K562 (cell line): ENCODE results near the gene MEF2C. TPM values are rescaled to one million over a fixed set of nuclear protein-coding genes. Genes with fewer than 3 reads are reported as not detected.

ENCODE experiments used
- ATAC-seq: fragments of 200-7000 bp; cut with Tn5 transposase; 3 replicates; pipeline ENCODE4 v1.9.1; 2020; ENCODE audit warnings: moderate library complexity
- BruUV-seq: library from RNA; stranded (reverse); fragments of 400-500 nt; replicated peaks from 2 replicates; lab custom pipeline; 2021; lab: Mats Ljungman, UMichigan
- CTCF ChIA-PET: fragments of 300-600 bp; formaldehyde crosslinking; extraction: SDS; loops from one replicate; lab custom pipeline; 2021; ENCODE audit warnings: low intra/inter-chr PET ratio; lab: Yijun Ruan, JAX
- POLR2A ChIA-PET: fragments of 300-600, 350-650 bp; sonication (Branson Sonifier 250); formaldehyde crosslinking; extraction: SDS; loops from one replicate; lab custom pipeline; 2021; ENCODE audit warnings: antibody characterized with exemption, inconsistent platforms; lab: Yijun Ruan, JAX
- DNase-seq, 4 experiments: peaks; one replicate each; pipeline versions ENCODE4 v3.0.0 to v3.0.0-alpha.2; 2011 to 2018; ENCODE audit warnings: low spot score in 3 of 4, mixed read lengths in 3 of 4; ENCODE audit errors: extremely low read depth in 1 of 4
- FAIRE-seq: peaks from 2 replicates; lab custom pipeline; 2011; peaks lifted over from hg19 to GRCh38; lab: Jason Lieb, UNC
- H2AFZ ChIP-seq: 2 replicates; pipeline ENCODE4 v1.6.0; 2011; ENCODE audit warnings: low read depth, low read length, control low read depth, inconsistent platforms
- H3K27ac ChIP-seq: fragments of 200-600 bp; 3 replicates; pipeline ENCODE4 v1.8.0; 2011; ENCODE audit warnings: low read depth, mild to moderate bottlenecking, control low read depth, inconsistent platforms, low read length, moderate library complexity, mixed read lengths; ENCODE audit errors: extremely low read depth
- H3K27me3 ChIP-seq, 2 experiments: fragments of 300-600 bp in 1 of 2; 2 replicates in 1 of 2; 3 replicates in 1 of 2; pipeline versions ENCODE4 v1.6.0 to v1.8.0; 2011; ENCODE audit warnings: inconsistent platforms in 2 of 2, low read length in 2 of 2, mild to moderate bottlenecking in 1 of 2, mixed read lengths in 1 of 2, moderate library complexity in 1 of 2; ENCODE audit not compliant: control insufficient read depth in 2 of 2, insufficient read depth in 2 of 2
- H3K36me3 ChIP-seq: fragments of 300-600 bp; 3 replicates; pipeline ENCODE4 v1.8.0; 2011; ENCODE audit warnings: mild to moderate bottlenecking, low read length, inconsistent platforms; ENCODE audit not compliant: control insufficient read depth, insufficient read depth
- H3K4me1 ChIP-seq, 2 experiments: fragments of 200-600 bp in 1 of 2; replicated peaks in 1 of 2; 2 replicates in 1 of 2; 3 replicates in 1 of 2; pipeline versions ENCODE4 v1.5.1 to v1.8.0; 2011; ENCODE audit warnings: inconsistent platforms in 2 of 2, low read length in 2 of 2, mild to moderate bottlenecking in 1 of 2, mixed read lengths in 1 of 2, moderate library complexity in 1 of 2; ENCODE audit not compliant: control insufficient read depth in 2 of 2, insufficient read depth in 2 of 2
- H3K4me2 ChIP-seq: 2 replicates; pipeline ENCODE4 v1.6.1; 2011; ENCODE audit warnings: low read length, control low read depth, inconsistent platforms, mixed read lengths; ENCODE audit not compliant: insufficient read depth
- H3K4me3 ChIP-seq: fragments of 200-600 bp; sonication (generic), shearing (Covaris generic); 2 replicates; pipeline ENCODE4 v1.5.1; 2016; ENCODE audit warnings: control low read depth, inconsistent platforms
- H3K79me2 ChIP-seq: fragments of 200-600 bp; 3 replicates; pipeline ENCODE4 v1.8.0; 2011; ENCODE audit warnings: low read length, inconsistent platforms; ENCODE audit not compliant: control insufficient read depth, insufficient read depth
- H3K9ac ChIP-seq, 2 experiments: 2 replicates each; pipeline versions ENCODE4 v1.6.0 to v1.6.1; 2011; ENCODE audit warnings: low read depth in 2 of 2, low read length in 2 of 2, control low read depth in 1 of 2, inconsistent platforms in 1 of 2, mild to moderate bottlenecking in 1 of 2, mixed read lengths in 1 of 2; ENCODE audit not compliant: insufficient read depth in 1 of 2
- H3K9me1 ChIP-seq: one replicate; pipeline ENCODE4 v1.6.0; 2011; ENCODE audit warnings: inconsistent platforms, mild to moderate bottlenecking, low read length, moderate library complexity; ENCODE audit not compliant: control insufficient read depth, insufficient read depth
- H3K9me3 ChIP-seq: replicated peaks from 2 replicates; pipeline ENCODE4 v1.5.1; 2011; ENCODE audit warnings: low read depth, low read length, inconsistent platforms; ENCODE audit not compliant: control insufficient read depth, insufficient read depth
- H4K20me1 ChIP-seq: replicated peaks from 2 replicates; pipeline ENCODE4 v1.6.1; 2011; ENCODE audit warnings: low read length, inconsistent platforms, mixed read lengths; ENCODE audit not compliant: control insufficient read depth, insufficient read depth
- FOXK1 ChIP-seq: sonication (generic); formaldehyde crosslinking; IDR thresholded peaks from 2 replicates; pipeline ENCODE4 v1.8.0; 2022; ENCODE audit warnings: missing genetic modification reagents, mild to moderate bottlenecking, borderline replicate concordance
- GTF2F1 ChIP-seq: IDR thresholded peaks from 2 replicates; pipeline ENCODE4 v1.6.1; 2011; ENCODE audit warnings: low read depth, low read length, improper control_type of control experiment
- MCM5 ChIP-seq: fragments of 450-650 bp; IDR thresholded peaks from 2 replicates; pipeline ENCODE4 v1.6.1; 2016; ENCODE audit warnings: low read depth
- RBM15 ChIP-seq: fragments of 200-400 bp; formaldehyde crosslinking; IDR thresholded peaks from 2 replicates; pipeline ENCODE4 v1.6.1; 2018; ENCODE audit warnings: mild to moderate bottlenecking, low read length, moderate library complexity; ENCODE audit not compliant: insufficient read depth
- SMARCA4 ChIP-seq: fragments of 450-650 bp; IDR thresholded peaks from 2 replicates; pipeline ENCODE4 v1.6.1; 2016
- SMARCA5 ChIP-seq: fragments of 450-650 bp; IDR thresholded peaks from 2 replicates; pipeline ENCODE4 v1.6.1; 2016
- SRSF3 ChIP-seq: fragments of 200-400 bp; formaldehyde crosslinking; IDR thresholded peaks from 2 replicates; pipeline ENCODE4 v1.6.1; 2016; ENCODE audit warnings: mild to moderate bottlenecking, low read length, moderate library complexity; ENCODE audit not compliant: insufficient read depth
- ZNF124 ChIP-seq: sonication (generic); formaldehyde crosslinking; IDR thresholded peaks from 2 replicates; pipeline ENCODE4 v1.8.1; 2022; ENCODE audit warnings: missing genetic modification reagents
- ZNF740 ChIP-seq, 3 experiments: fragments of 200-800 bp in 1 of 3; sonication (Bioruptor generic) in 1 of 3; sonication (generic) in 1 of 3; formaldehyde crosslinking in 1 of 3; IDR thresholded peaks; 2 replicates each; pipeline versions ENCODE4 v1.6.1 to v1.8.0; 2016 to 2022; ENCODE audit warnings: mild to moderate bottlenecking in 2 of 3, missing compliant biosample characterization in 2 of 3, missing genetic modification characterization in 2 of 3, missing genetic modification reagents in 1 of 3
- WGBS: fragments of 100-300 bp; shearing (Covaris generic); methylation state at CpG from one replicate; pipeline ENCODE4 v1.1.6; 2016; ENCODE audit warnings: low coverage, mixed read lengths; ENCODE audit not compliant: insufficient coverage; ENCODE audit errors: missing lambda C conversion rate; 5-methylcytosine and 5-hydroxymethylcytosine counted together
- in situ Hi-C: fragments of 300-500 bp; cut with MboI; formaldehyde crosslinking; loops from 4 replicates; pipeline ENCODE4 v1.15.0; 2018; ENCODE audit warnings: inconsistent platforms, mixed read lengths
- intact Hi-C: fragments of 100-400 bp; cut with micrococcal nuclease; formaldehyde crosslinking; loops from 2 replicates; pipeline ENCODE4 v1.14.2; 2022
- polyA plus RNA-seq, 8 experiments: library from polyadenylated mRNA; depleted of rRNA in 4 of 8; stranded (reverse) in 5 of 8; unstranded in 3 of 8; fragments of >200 nt; fragmentation: Nextera tagmentation in 2 of 8; fragmentation: Illumina TruSeq in 1 of 8; extraction: Ambion mirVana in 2 of 8; extraction: Trizol in 1 of 8; gene quantifications; 2 replicates each; pipeline versions ENCODE4 v1.2.1 to v1.2.3, GENCODE V29; 2011 to 2014; ENCODE audit warnings: inconsistent platforms in 1 of 8, missing spikeins in 1 of 8
- total RNA-seq, 7 experiments: library from RNA; depleted of rRNA in 6 of 7; stranded (reverse); fragments of >200 nt in 6 of 7; fragmentation: Illumina TruSeq in 2 of 7; extraction: Trizol in 2 of 7; gene quantifications; 2 replicates each; pipeline versions ENCODE4 v1.2.1 to v1.2.3, GENCODE V29; 2011 to 2021; ENCODE audit warnings: low replicate concordance in 1 of 7

The MEF2C gene
- total and polyA plus RNA-seq, 9 of the 15 experiments (the other 6 are each of a cell fraction or from before 2014, with no cell fraction given), result 25.1 to 67.8 (median 58.3) TPM

DNA sequence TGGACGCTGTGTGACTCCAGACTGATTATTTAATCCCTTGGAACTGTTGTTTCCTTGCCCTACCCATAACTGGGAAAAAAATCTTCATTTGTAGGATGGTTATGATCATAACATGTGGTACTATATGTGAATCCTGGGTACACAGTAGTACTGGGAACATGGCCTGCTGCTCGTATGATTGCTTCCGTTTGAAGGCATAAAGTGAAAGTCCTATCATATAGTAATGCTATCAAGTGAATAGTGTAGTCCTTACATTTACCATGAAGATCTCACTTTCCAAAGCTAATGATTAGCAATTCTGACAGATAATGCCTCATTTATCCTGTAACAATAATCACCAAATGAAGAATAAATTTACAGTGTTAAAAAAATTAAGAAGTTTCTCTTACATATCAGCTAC lies 53.2 kb downstream of the MEF2C start:
- TF ChIP-seq SRSF3 (no peak), ZNF740 (CRISPR knock-in tag; IDR thresholded peaks at IDR 0.05) (no peak), ZNF740 (tag; IDR thresholded peaks at IDR 0.05) (no peak), SMARCA5 (no peak), RBM15 (no peak), FOXK1 (CRISPR knock-in tag) (no peak), MCM5 (no peak), SMARCA4 (no peak), ZNF124 (no peak), GTF2F1 (no peak)
- DNase-seq (no peak), ATAC-seq (peak; percentile 22; the same call in 1 of the 3 replicates), FAIRE-seq (no peak)
- ChIA-PET CTCF (no interaction called here), POLR2A (interaction anchor here (0.8 to 3.1 kb wide), 2 partner anchors 10 to 55 kb away, joined by 3 to 18 read pairs; no protein-coding TSS in a partner anchor)
- WGBS, result 43% methylated on average over 3 of the region's 3 CpGs
- H3K27me3 ChIP-seq, result no peaks in the 10 kb centered on the region
- H3K27ac ChIP-seq, result peak overlapping the region; percentile 52; the same call in 2 of the 3 replicates
- intact Hi-C loops, result loop anchor here (5.0 to 10.0 kb wide), 3 partner anchors 53 to 298 kb away; partner anchors contain the start of gene MEF2C
- in situ Hi-C loops, result no loop called here
- H3K36me3 ChIP-seq, result peaks cover 4% of the 10 kb centered on the region; the same call in 2 of the 3 replicates
- peak overlapping the region in 1 of 2 experiments; percentile 28; a peak in 1 of 4 replicates for H3K9ac ChIP-seq
- no peaks in the 10 kb centered on the region for H3K9me3 ChIP-seq
- H4K20me1 ChIP-seq, result no peaks in the 10 kb centered on the region
- BruUV-seq, result no TSS peak
- peaks cover 75% of the 10 kb centered on the region for H3K79me2 ChIP-seq
- peaks cover 0 to 16% of the 10 kb centered on the region in 2 experiments; a peak in 3 of 5 replicates for H3K4me1 ChIP-seq
- H2AFZ ChIP-seq, result peak overlapping the region; percentile 77
- H3K4me2 ChIP-seq, result peak overlapping the region; percentile 58
- H3K9me1 ChIP-seq, result no peaks in the 10 kb centered on the region
- no peak overlapping the region for H3K4me3 ChIP-seq
